ENCODE measurements around the gene B4GALNT3. TPM values are rescaled to one million over a fixed set of nuclear protein-coding genes. Genes with fewer than 3 reads are reported as not detected.

Gene B4GALNT3
- total and polyA plus RNA-seq, 12 donors: 14.1 to 58.7 (median 36.5) TPM

GRCh38 chr12:533718-534117 is 74.0 kb downstream of the B4GALNT3 start:
- intact Hi-C loops (cut with DNase I): no loop called here
- peaks cover 0 to 14% (median 0%) of the 10 kb centered on the region in 9 donors for H3K36me3 ChIP-seq
- no peak for TF ChIP-seq CTCF (IDR thresholded peaks at IDR 0.05)
- no peak overlapping the region for H3K27ac ChIP-seq
- no peak overlapping the region for H3K4me3 ChIP-seq
- peaks cover 0 to 15% (median 6%) of the 10 kb centered on the region in 9 donors for H3K4me1 ChIP-seq
- 85 to 90% methylated on average over 14 of the region's 14 CpGs for WGBS, 2 donors
- ATAC-seq (peak in 1 of 8 donors; percentile 23), DNase-seq (no peak)
- H3K27me3 ChIP-seq: no peaks in the 10 kb centered on the region
- H3K9me3 ChIP-seq: peaks cover 0 to 14% (median 0%) of the 10 kb centered on the region in 11 donors

GRCh38 chr12:534216-534615 is 74.5 kb downstream of the B4GALNT3 start:
- Histone ChIP-seq H3K4me1 (peaks cover 0 to 16% (median 11%) of the 10 kb centered on the region in 9 donors), H3K36me3 (peaks cover 0 to 14% (median 0%) of the 10 kb centered on the region in 9 donors), H3K27me3 (no peaks in the 10 kb centered on the region), H3K9me3 (peaks cover 0 to 14% (median 0%) of the 10 kb centered on the region in 11 donors), H3K27ac (no peak overlapping the region), H3K4me3 (no peak overlapping the region)
- WGBS, 2 donors: 80% methylated on average over 14 of the region's 14 CpGs
- intact Hi-C loops (cut with DNase I): no loop called here
- TF ChIP-seq CTCF (IDR thresholded peaks at IDR 0.05): no peak
- DNase-seq (no peak), ATAC-seq (no peak)

- intact Hi-C loops (cut with DNase I): no loop called here
- ATAC-seq: no peak
- no peak for TF ChIP-seq CTCF (IDR thresholded peaks at IDR 0.05)
- 79 to 92% methylated on average over 7 of the region's 7 CpGs for WGBS, 2 donors
- Histone ChIP-seq H3K36me3 (peaks cover 0 to 14% (median 0%) of the 10 kb centered on the region in 9 donors), H3K9me3 (peaks cover 0 to 14% (median 0%) of the 10 kb centered on the region in 11 donors), H3K4me1 (peaks cover 0 to 20% (median 12%) of the 10 kb centered on the region in 9 donors), H3K27ac (no peak overlapping the region), H3K27me3 (no peaks in the 10 kb centered on the region), H3K4me3 (no peak overlapping the region)
- no peak for DNase-seq
These were observed 75.7 kb downstream of the B4GALNT3 start for GRCh38 chr12:535396-535795.

GRCh38 chr12:536751-537245 is 77.1 kb downstream of the B4GALNT3 start:
- no peaks in the 10 kb centered on the region for H3K27me3 ChIP-seq
- H3K4me1 ChIP-seq: peaks cover 5 to 30% (median 16%) of the 10 kb centered on the region in 9 donors
- intact Hi-C loops (cut with DNase I): no loop called here
- TF ChIP-seq CTCF (IDR thresholded peaks at IDR 0.05): no peak
- DNase-seq (no peak), ATAC-seq (no peak)
- no peak overlapping the region for H3K27ac ChIP-seq
- 93% methylated on average over 3 of the region's 3 CpGs for WGBS, 2 donors
- no peak overlapping the region for H3K4me3 ChIP-seq
- peaks cover 0 to 14% (median 0%) of the 10 kb centered on the region in 9 donors for H3K36me3 ChIP-seq
- peaks cover 0 to 12% (median 0%) of the 10 kb centered on the region in 11 donors for H3K9me3 ChIP-seq
